C4-2B (cell line): ENCODE data around the gene NR3C1.
"Not testable (repeated sequence)": the region's sequence is repeated elsewhere in the genome, so short reads cannot be mapped to it uniquely, and the experiment has no call there.

ENCODE experiments used
- H3K27ac ChIP-seq: fragments of 450-650 bp; 2 replicates; pipeline ENCODE4 v1.5.1; 2017
- CTCF ChIP-seq: fragments of 450-650 bp; conservative IDR thresholded peaks from 2 replicates; pipeline ENCODE4 v1.5.1; 2017; ENCODE audit warnings: mild to moderate bottlenecking
- ZFX ChIP-seq: fragments of 450-650 bp; IDR thresholded peaks from 2 replicates; pipeline ENCODE4 v1.6.1; 2017

Gene NR3C1

GRCh38 chr5:143329843-143330242 lies 73.6 kb downstream of the NR3C1 start:
- no peak overlapping the region for H3K27ac ChIP-seq
- no peak for TF ChIP-seq ZFX
- TF ChIP-seq CTCF: no peak

GRCh38 chr5:143328589-143329220 lies 74.8 kb downstream of the NR3C1 start:
- no peak overlapping the region for H3K27ac ChIP-seq
- TF ChIP-seq CTCF: no peak
- TF ChIP-seq ZFX: no peak

- not testable (repeated sequence) for H3K27ac ChIP-seq
Observed at GRCh38 chr5:143325086-143325485, 78.4 kb downstream of the NR3C1 start.

- not testable (repeated sequence) for H3K27ac ChIP-seq
Observed at GRCh38 chr5:143322931-143323630, 80.4 kb downstream of the NR3C1 start.

- TF ChIP-seq ZFX (no peak), CTCF (no peak)
- no peak overlapping the region for H3K27ac ChIP-seq
Observed at GRCh38 chr5:143322176-143322575, 81.3 kb downstream of the NR3C1 start.

GRCh38 chr5:143319437-143320227 lies 83.9 kb downstream of the NR3C1 start:
- H3K27ac ChIP-seq: no peak overlapping the region
- TF ChIP-seq CTCF: no peak
- TF ChIP-seq ZFX: no peak

- TF ChIP-seq CTCF (no peak), ZFX (no peak)
- no peak overlapping the region for H3K27ac ChIP-seq
Observed at GRCh38 chr5:143318833-143319232, 84.7 kb downstream of the NR3C1 start.

- H3K27ac ChIP-seq: no peak overlapping the region
- TF ChIP-seq ZFX: no peak
- no peak for TF ChIP-seq CTCF
Observed at GRCh38 chr5:143318270-143318669, 85.2 kb downstream of the NR3C1 start.
